ENCODE measurements around the gene PRM2. TPM values are rescaled to one million over a fixed set of nuclear protein-coding genes. Genes with fewer than 3 reads are reported as not detected.

The PRM2 gene
- total and polyA plus RNA-seq, 2 experiments from 2014 or later: not detected

GRCh38 chr16:11274964-11275363, 1.3 kb downstream of the PRM2 start (continued):
- TF ChIP-seq ZNF462 (CRISPR knock-in tag; IDR thresholded peaks at IDR 0.05): no peak
- TF ChIP-seq CREB1 (CRISPR knock-in tag; IDR thresholded peaks at IDR 0.05; ENCODE audit: low read depth): no peak
- no peak for TF ChIP-seq EZH2 (IDR thresholded peaks at IDR 0.05; ENCODE audit: low read depth, unreplicated experiment)
- no peak for TF ChIP-seq NANOG (IDR thresholded peaks at IDR 0.05; ENCODE audit: borderline replicate concordance)

GRCh38 chr16:11273721-11274324, 2.5 kb downstream of the PRM2 start:
- H3K27ac ChIP-seq (ENCODE audit: low read depth): no peak overlapping the region
- no peaks in the 10 kb centered on the region for H4K20me1 ChIP-seq (replicated peaks; ENCODE audit: insufficient read depth)
- no peak overlapping the region for H3K4me3 Mint-ChIP-seq
- peaks cover 12% of the 10 kb centered on the region for H3K27me3 Mint-ChIP-seq (ENCODE audit: insufficient read depth, low read depth, poor library complexity)
- H3K36me3 ChIP-seq (ENCODE audit: insufficient read depth): no peaks in the 10 kb centered on the region
- H3K4me1 Mint-ChIP-seq: peaks cover 11% of the 10 kb centered on the region
- H3K36me3 Mint-ChIP-seq (ENCODE audit: low read depth): no peaks in the 10 kb centered on the region; the same call in 2 of the 3 replicates
- H3K4me2 ChIP-seq: no peak overlapping the region
- H3K9me3 Mint-ChIP-seq: peaks cover 3% of the 10 kb centered on the region; the same call in 1 of the 3 replicates
- H3F3A ChIP-seq (replicated peaks; ENCODE audit: low read depth): 0 out of 2 replicates have a peak, but pooled peaks cover 3% of the 10 kb centered on the region
- no peaks in the 10 kb centered on the region; the same call in 1 of the 2 replicates for H3K4me1 ChIP-seq (ENCODE audit: insufficient read depth)
- no peak for TF ChIP-seq CREB1 (CRISPR knock-in tag; IDR thresholded peaks at IDR 0.05; ENCODE audit: low read depth)
- no peak for TF ChIP-seq POLR2AphosphoS5 (IDR thresholded peaks at IDR 0.05; ENCODE audit: low read depth)
- TF ChIP-seq EZH2 (IDR thresholded peaks at IDR 0.05; ENCODE audit: low read depth, unreplicated experiment): no peak
- TF ChIP-seq, protein P1, sequence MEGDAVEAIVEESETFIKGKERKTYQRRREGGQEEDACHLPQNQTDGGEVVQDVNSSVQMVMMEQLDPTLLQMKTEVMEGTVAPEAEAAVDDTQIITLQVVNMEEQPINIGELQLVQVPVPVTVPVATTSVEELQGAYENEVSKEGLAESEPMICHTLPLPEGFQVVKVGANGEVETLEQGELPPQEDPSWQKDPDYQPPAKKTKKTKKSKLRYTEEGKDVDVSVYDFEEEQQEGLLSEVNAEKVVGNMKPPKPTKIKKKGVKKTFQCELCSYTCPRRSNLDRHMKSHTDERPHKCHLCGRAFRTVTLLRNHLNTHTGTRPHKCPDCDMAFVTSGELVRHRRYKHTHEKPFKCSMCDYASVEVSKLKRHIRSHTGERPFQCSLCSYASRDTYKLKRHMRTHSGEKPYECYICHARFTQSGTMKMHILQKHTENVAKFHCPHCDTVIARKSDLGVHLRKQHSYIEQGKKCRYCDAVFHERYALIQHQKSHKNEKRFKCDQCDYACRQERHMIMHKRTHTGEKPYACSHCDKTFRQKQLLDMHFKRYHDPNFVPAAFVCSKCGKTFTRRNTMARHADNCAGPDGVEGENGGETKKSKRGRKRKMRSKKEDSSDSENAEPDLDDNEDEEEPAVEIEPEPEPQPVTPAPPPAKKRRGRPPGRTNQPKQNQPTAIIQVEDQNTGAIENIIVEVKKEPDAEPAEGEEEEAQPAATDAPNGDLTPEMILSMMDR (conservative IDR thresholded peaks at IDR 0.05; ENCODE audit: low read depth in 2 of 2): no peak
- TF ChIP-seq EZH2phosphoT487 (IDR thresholded peaks at IDR 0.05; ENCODE audit: unreplicated experiment): no peak
- TF ChIP-seq ZNF331 (CRISPR knock-in tag; IDR thresholded peaks at IDR 0.05; ENCODE audit: low read depth): no peak
- TF ChIP-seq JUNB (IDR thresholded peaks at IDR 0.05; ENCODE audit: unreplicated experiment): no peak
- no peak for TF ChIP-seq NANOG (IDR thresholded peaks at IDR 0.05; ENCODE audit: borderline replicate concordance)
- TF ChIP-seq STAT1 (IDR thresholded peaks at IDR 0.05; ENCODE audit: unreplicated experiment): no peak
- no peaks in the 10 kb centered on the region for H3K9me2 ChIP-seq (ENCODE audit: insufficient read depth)
- no peak overlapping the region for H3K4me3 ChIP-seq
- H2AFZ ChIP-seq: peak overlapping the region; percentile 93
- ATAC-seq (peak; percentile 35), DNase-seq (ENCODE audit: low spot score) (no peak)
- H3K79me2 ChIP-seq (replicated peaks; ENCODE audit: insufficient read depth): no peaks in the 10 kb centered on the region
- H3K27me3 ChIP-seq (ENCODE audit: insufficient read depth): no peaks in the 10 kb centered on the region
- H3K27ac Mint-ChIP-seq: no peak overlapping the region
